Vagina (tissue), 2 donors: ENCODE measurements around the gene MAB21L4.

ENCODE experiments used
- CTCF ChIP-seq, 3 experiments: fragments of 450-650 bp in 2 of 3; fragments of 200-600 bp in 1 of 3; sonication (generic) in 1 of 3; IDR thresholded peaks; one replicate each; pipeline ENCODE4 v1.5.1; 2017 to 2019; ENCODE audit warnings: antibody characterized with exemption in 3 of 3, mild to moderate bottlenecking in 2 of 3, moderate library complexity in 2 of 3
- POLR2AphosphoS5 ChIP-seq, 2 donors: sonication (generic); formaldehyde crosslinking; IDR thresholded peaks; one replicate each; pipeline ENCODE4 v1.9.0; 2017; ENCODE audit warnings: antibody characterized with exemption in 2 of 2, mild to moderate bottlenecking in 2 of 2, low read depth in 1 of 2; ENCODE audit not compliant: insufficient read depth in 1 of 2

GRCh38 chr2:240839152-240840143 lies 56.5 kb downstream of the MAB21L4 start:
- no peak for TF ChIP-seq POLR2AphosphoS5 (IDR thresholded peaks at IDR 0.05; ENCODE audit: insufficient read depth in 1 of 2, low read depth in 1 of 2)
- no peak for TF ChIP-seq CTCF (IDR thresholded peaks at IDR 0.05)
